Esophagus squamous epithelium (tissue), 5 donors: ENCODE results near the gene CLASRP. TPM values are rescaled to one million over a fixed set of nuclear protein-coding genes. Genes with fewer than 3 reads are reported as not detected.

ENCODE experiments used
- DNase-seq: peaks from one replicate; lab custom pipeline; 2025; lab: John Stamatoyannopoulos, UW
- H3K27ac ChIP-seq, 4 donors: fragments of 200-600 bp; sonication (generic); one replicate each; pipeline ENCODE4 v1.5.1; 2016 to 2019; ENCODE audit warnings: mild to moderate bottlenecking in 1 of 4
- H3K27me3 ChIP-seq, 4 donors: fragments of 200-600 bp; sonication (generic); 1 replicate in 3 of 4; 2 replicates in 1 of 4; pipeline versions ENCODE4 v1.5.1 to v1.6.0; 2017 to 2021; ENCODE audit warnings: antibody characterized with exemption in 1 of 4
- H3K36me3 ChIP-seq, 3 donors: fragments of 200-600 bp; sonication (generic); one replicate each; pipeline ENCODE4 v1.5.1; 2016 to 2019
- H3K4me1 ChIP-seq, 3 donors: fragments of 200-600 bp; sonication (generic); one replicate each; pipeline ENCODE4 v1.5.1; 2017 to 2019
- H3K4me3 ChIP-seq, 4 donors: fragments of 200-600 bp; sonication (generic); 1 replicate in 3 of 4; 2 replicates in 1 of 4; pipeline ENCODE4 v1.5.1; 2016 to 2019; ENCODE audit warnings: mild to moderate bottlenecking in 2 of 4, moderate library complexity in 1 of 4
- H3K9me3 ChIP-seq, 3 donors: fragments of 200-600 bp; sonication (generic); one replicate each; pipeline ENCODE4 v1.5.1; 2016 to 2019
- CTCF ChIP-seq, 6 experiments: fragments of 450-650 bp in 4 of 6; fragments of 200-600 bp in 2 of 6; sonication (generic) in 2 of 6; IDR thresholded peaks; one replicate each; pipeline ENCODE4 v1.5.1; 2016 to 2019; ENCODE audit warnings: antibody characterized with exemption in 6 of 6, mild to moderate bottlenecking in 4 of 6, moderate library complexity in 4 of 6
- POLR2A ChIP-seq, 4 donors: fragments of 450-650 bp; IDR thresholded peaks; one replicate each; pipeline ENCODE4 v1.6.1; 2017; ENCODE audit warnings: antibody characterized with exemption in 4 of 4, mild to moderate bottlenecking in 4 of 4, moderate library complexity in 3 of 4
- WGBS, 2 donors: methylation state at CpG; one replicate each; pipeline ENCODE4 v1.1.5; 2018; 5-methylcytosine and 5-hydroxymethylcytosine counted together
- intact Hi-C: fragments of 100-400 bp; cut with DNase I; formaldehyde crosslinking; loops from one replicate; pipeline ENCODE4 v1.15.0; 2022
- total RNA-seq, 4 donors: library from RNA; depleted of rRNA; stranded (reverse); fragments of >200 nt; gene quantifications; one replicate each; pipeline ENCODE4 v1.1.0, GENCODE V29; 2016
- donor health status: DM: yes; HTN: yes; CAD: no.

The CLASRP gene
- total RNA-seq, 4 donors from 2014 or later, result 46.4 to 122 (median 64.0) TPM

GRCh38 chr19:45107621-45108150 is 68.8 kb downstream of the CLASRP start:
- H3K4me3 ChIP-seq, result no peak overlapping the region
- H3K4me1 ChIP-seq, result peaks cover 8 to 41% (median 15%) of the 10 kb centered on the region in 3 donors
- WGBS, 2 donors, result 77 to 88% methylated on average over 12 of the region's 12 CpGs
- intact Hi-C loops, result no loop called here
- peaks cover 0 to 4% (median 0%) of the 10 kb centered on the region in 3 donors for H3K36me3 ChIP-seq
- no peak for TF ChIP-seq POLR2A (IDR thresholded peaks at IDR 0.05)
- no peak for TF ChIP-seq CTCF (IDR thresholded peaks at IDR 0.05)
- H3K27me3 ChIP-seq, result no peaks in the 10 kb centered on the region
- no peak overlapping the region for H3K27ac ChIP-seq
- no peak for DNase-seq
- no peaks in the 10 kb centered on the region for H3K9me3 ChIP-seq

GRCh38 chr19:45110851-45111266 is 72.0 kb downstream of the CLASRP start:
- intact Hi-C loops, result no loop called here
- no peak for DNase-seq
- no peak overlapping the region for H3K27ac ChIP-seq
- H3K4me3 ChIP-seq, result no peak overlapping the region
- WGBS, 2 donors, result 70 to 72% methylated on average over 4 to 5 of the region's 5 CpGs
- H3K9me3 ChIP-seq, result no peaks in the 10 kb centered on the region
- H3K36me3 ChIP-seq, result peaks cover 0 to 4% (median 0%) of the 10 kb centered on the region in 3 donors
- H3K27me3 ChIP-seq, result no peaks in the 10 kb centered on the region
- peaks cover 0 to 42% (median 10%) of the 10 kb centered on the region in 3 donors for H3K4me1 ChIP-seq
- TF ChIP-seq POLR2A (IDR thresholded peaks at IDR 0.05) (no peak), CTCF (IDR thresholded peaks at IDR 0.05) (no peak)

GRCh38 chr19:45112111-45112827 is 73.4 kb downstream of the CLASRP start:
- intact Hi-C loops, result no loop called here

GRCh38 chr19:45113628-45114027 is 74.8 kb downstream of the CLASRP start:
- H3K27ac ChIP-seq, result no peak overlapping the region

More at GRCh38 chr19:45112111-45112827, 73.4 kb downstream of the CLASRP start:
- H3K27me3 ChIP-seq, result no peaks in the 10 kb centered on the region
- no peak for DNase-seq
- H3K4me3 ChIP-seq, result no peak overlapping the region
- H3K4me1 ChIP-seq, result peaks cover 0 to 53% (median 13%) of the 10 kb centered on the region in 3 donors
- H3K27ac ChIP-seq, result no peak overlapping the region
- peaks cover 0 to 4% (median 0%) of the 10 kb centered on the region in 3 donors for H3K36me3 ChIP-seq
- H3K9me3 ChIP-seq, result no peaks in the 10 kb centered on the region
- 89 to 93% methylated on average over 4 to 5 of the region's 11 CpGs for WGBS, 2 donors
- TF ChIP-seq CTCF (IDR thresholded peaks at IDR 0.05) (no peak), POLR2A (IDR thresholded peaks at IDR 0.05) (no peak)

More at GRCh38 chr19:45113628-45114027, 74.8 kb downstream of the CLASRP start:
- H3K36me3 ChIP-seq, result peaks cover 0 to 4% (median 0%) of the 10 kb centered on the region in 3 donors
- no peak overlapping the region for H3K4me3 ChIP-seq
- TF ChIP-seq CTCF (IDR thresholded peaks at IDR 0.05), result no peak
- TF ChIP-seq POLR2A (IDR thresholded peaks at IDR 0.05), result no peak
- 53 to 94% methylated on average over 3 to 7 of the region's 9 CpGs for WGBS, 2 donors
- H3K9me3 ChIP-seq, result no peaks in the 10 kb centered on the region
- no peaks in the 10 kb centered on the region for H3K27me3 ChIP-seq
- peaks cover 0 to 66% (median 14%) of the 10 kb centered on the region in 3 donors for H3K4me1 ChIP-seq
- intact Hi-C loops, result no loop called here
- no peak for DNase-seq
